Parathyroid adenoma (tissue), 2 donors: Measurements from ENCODE around the gene SYNGR2.
"Not testable (repeated sequence)": the region's sequence is repeated elsewhere in the genome, so short reads cannot be mapped to it uniquely, and the experiment has no call there.

Experiments used
- H2AFZ ChIP-seq: fragments of 300-600 bp; sonication (generic); one replicate; pipeline ENCODE4 v1.7.0; 2017; ENCODE audit warnings: antibody characterized with exemption, mild to moderate bottlenecking
- H3K27ac ChIP-seq: fragments of 300-600 bp; sonication (generic); one replicate; pipeline ENCODE4 v1.7.0; 2017
- H3K27me3 ChIP-seq: fragments of 300-600 bp; sonication (generic); one replicate; pipeline ENCODE4 v1.7.0; 2017; ENCODE audit warnings: low read length; ENCODE audit not compliant: control insufficient read depth, insufficient read depth
- H3K36me3 ChIP-seq: fragments of 300-600 bp; sonication (generic); one replicate; pipeline ENCODE4 v1.7.0; 2017; ENCODE audit warnings: low read length; ENCODE audit not compliant: control insufficient read depth, insufficient read depth
- H3K4me1 ChIP-seq: fragments of 300-600 bp; sonication (generic); one replicate; pipeline ENCODE4 v1.7.0; 2017; ENCODE audit warnings: control low read depth
- H3K4me2 ChIP-seq: fragments of 300-600 bp; sonication (generic); one replicate; pipeline ENCODE4 v1.7.0; 2017; ENCODE audit warnings: low read length
- H3K4me3 ChIP-seq: fragments of 300-600 bp; sonication (generic); one replicate; pipeline ENCODE4 v1.7.0; 2017; ENCODE audit warnings: low read depth, low read length
- H3K79me2 ChIP-seq: fragments of 300-600 bp; sonication (generic); one replicate; pipeline ENCODE4 v1.7.0; 2017; ENCODE audit warnings: control low read depth
- H3K9ac ChIP-seq: fragments of 300-600 bp; sonication (generic); one replicate; pipeline ENCODE4 v1.7.0; 2017; ENCODE audit warnings: mild to moderate bottlenecking
- H3K9me3 ChIP-seq: fragments of 300-600 bp; sonication (generic); one replicate; pipeline ENCODE4 v1.7.0; 2017; ENCODE audit warnings: low read length; ENCODE audit not compliant: control insufficient read depth
- CTCF ChIP-seq: fragments of 300-600 bp; sonication (generic); IDR thresholded peaks from one replicate; pipeline ENCODE4 v1.7.0; 2017; ENCODE audit warnings: antibody characterized with exemption, mild to moderate bottlenecking
- donor health status: primary hyperparathyroidism.

The SYNGR2 gene

GRCh38 chr17:78168903-78169793 lies 767 bp downstream of the SYNGR2 start:
- Histone ChIP-seq H3K27me3 (no peaks in the 10 kb centered on the region), H3K4me1 (peaks cover 7% of the 10 kb centered on the region), H3K9me3 (no peaks in the 10 kb centered on the region), H2AFZ (peak overlapping the region; percentile 75), H3K79me2 (no peaks in the 10 kb centered on the region), H3K36me3 (no peaks in the 10 kb centered on the region), H3K27ac (peak overlapping the region; percentile 62), H3K9ac (no peak overlapping the region), H3K4me3 (peak overlapping the region; percentile 77), H3K4me2 (peak overlapping the region; percentile 87)
- TF ChIP-seq CTCF = no peak

GRCh38 chr17:78170692-78171590 lies 2.6 kb downstream of the SYNGR2 start:
- Histone ChIP-seq H3K36me3 (no peaks in the 10 kb centered on the region), H3K4me1 (peaks cover 7% of the 10 kb centered on the region), H3K4me3 (no peak overlapping the region), H3K4me2 (no peak overlapping the region), H3K9ac (no peak overlapping the region), H3K27ac (no peak overlapping the region), H3K27me3 (no peaks in the 10 kb centered on the region), H3K9me3 (no peaks in the 10 kb centered on the region), H2AFZ (no peak overlapping the region), H3K79me2 (no peaks in the 10 kb centered on the region)
- no peak for TF ChIP-seq CTCF

GRCh38 chr17:78171591-78172248 lies 3.3 kb downstream of the SYNGR2 start:
- H3K27ac ChIP-seq, H3K4me3 ChIP-seq, H3K27me3 ChIP-seq, H3K4me2 ChIP-seq, H3K9me3 ChIP-seq, H2AFZ ChIP-seq, H3K79me2 ChIP-seq, H3K9ac ChIP-seq, H3K36me3 ChIP-seq, H3K4me1 ChIP-seq: not testable (repeated sequence)

GRCh38 chr17:78172249-78173051 lies 4.1 kb downstream of the SYNGR2 start:
- Histone ChIP-seq H3K4me1 (peaks cover 10% of the 10 kb centered on the region), H3K4me2 (no peak overlapping the region), H3K27ac (no peak overlapping the region), H3K9me3 (no peaks in the 10 kb centered on the region), H3K4me3 (no peak overlapping the region), H3K79me2 (no peaks in the 10 kb centered on the region), H3K27me3 (no peaks in the 10 kb centered on the region), H2AFZ (no peak overlapping the region), H3K9ac (no peak overlapping the region), H3K36me3 (no peaks in the 10 kb centered on the region)
- no peak for TF ChIP-seq CTCF
